ENCODE data around the gene TMC7. TPM values are rescaled to one million over a fixed set of nuclear protein-coding genes. Genes with fewer than 3 reads are reported as not detected.

Gene TMC7
- total RNA-seq, 1 experiment from 2014 or later, result not detected

GRCh38 chr16:19077879-19078278 lies 94.1 kb downstream of the TMC7 start:
- H3K9me3 ChIP-seq (ENCODE audit: low read length), result no peaks in the 10 kb centered on the region
- H3K9me2 ChIP-seq (replicated peaks; ENCODE audit: insufficient read depth, low read length), result no peaks in the 10 kb centered on the region

GRCh38 chr16:19083670-19084069 lies 99.9 kb downstream of the TMC7 start:
- Histone ChIP-seq H3K4me2 (ENCODE audit: low read depth, low read length, poor library complexity, severe bottlenecking) (no peak overlapping the region), H3K4me3 (ENCODE audit: low read length) (no peak overlapping the region), H3K9me2 (replicated peaks; ENCODE audit: insufficient read depth, low read length) (no peaks in the 10 kb centered on the region), H3K9ac (ENCODE audit: low read length) (no peak overlapping the region), H2AFZ (ENCODE audit: low read length) (no peak overlapping the region), H4K20me1 (ENCODE audit: insufficient read depth, low read depth, low read length) (no peaks in the 10 kb centered on the region), H3K36me3 (ENCODE audit: insufficient read depth, low read length) (no peaks in the 10 kb centered on the region), H3K27ac (ENCODE audit: low read length) (no peak overlapping the region), H3K79me2 (ENCODE audit: low read length) (no peaks in the 10 kb centered on the region), H3K9me3 (ENCODE audit: low read length) (no peaks in the 10 kb centered on the region), H3K27me3 (ENCODE audit: low read length) (no peaks in the 10 kb centered on the region), H3K4me1 (ENCODE audit: low read length) (peaks cover 3% of the 10 kb centered on the region; the same call in 1 of the 2 replicates)
- peak; percentile 14 for DNase-seq

More at GRCh38 chr16:19077879-19078278, 94.1 kb downstream of the TMC7 start:
- Histone ChIP-seq H3K27ac (ENCODE audit: low read length) (no peak overlapping the region), H3K4me3 (ENCODE audit: low read length) (no peak overlapping the region), H3K4me2 (ENCODE audit: low read depth, low read length, poor library complexity, severe bottlenecking) (no peak overlapping the region), H3K27me3 (ENCODE audit: low read length) (no peaks in the 10 kb centered on the region), H3K36me3 (ENCODE audit: insufficient read depth, low read length) (no peaks in the 10 kb centered on the region), H3K79me2 (ENCODE audit: low read length) (no peaks in the 10 kb centered on the region), H2AFZ (ENCODE audit: low read length) (no peak overlapping the region), H3K4me1 (ENCODE audit: low read length) (no peaks in the 10 kb centered on the region), H4K20me1 (ENCODE audit: insufficient read depth, low read depth, low read length) (no peaks in the 10 kb centered on the region), H3K9ac (ENCODE audit: low read length) (no peak overlapping the region)
- no peak for DNase-seq

DNA sequence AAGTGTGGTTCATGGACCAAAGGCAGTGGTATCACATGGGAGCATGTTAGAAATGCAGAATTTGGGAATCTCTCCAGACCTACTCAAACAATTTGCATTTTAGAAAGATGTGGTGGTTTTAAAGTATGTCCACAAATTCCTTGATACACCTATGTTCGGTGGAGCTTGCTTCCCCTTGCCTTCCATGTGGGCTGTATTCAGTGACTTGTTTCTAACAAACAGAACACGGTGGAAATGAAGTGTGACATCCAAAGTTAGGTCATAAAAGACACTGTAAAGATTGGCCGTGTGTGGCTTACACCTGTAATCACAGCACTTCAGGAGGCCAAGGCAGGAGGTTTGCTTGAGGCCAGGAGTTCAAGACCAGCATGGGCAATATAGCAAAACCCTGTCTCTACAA lies 100.4 kb downstream of the TMC7 start:
- H3K79me2 ChIP-seq (ENCODE audit: low read length), result no peaks in the 10 kb centered on the region
- H3K27me3 ChIP-seq (ENCODE audit: low read length), result no peaks in the 10 kb centered on the region
- no peaks in the 10 kb centered on the region for H3K9me2 ChIP-seq (replicated peaks; ENCODE audit: insufficient read depth, low read length)
- H3K36me3 ChIP-seq (ENCODE audit: insufficient read depth, low read length), result no peaks in the 10 kb centered on the region
- no peak overlapping the region for H2AFZ ChIP-seq (ENCODE audit: low read length)
- peak; percentile 31 for DNase-seq
- H3K9me3 ChIP-seq (ENCODE audit: low read length), result no peaks in the 10 kb centered on the region
- no peak overlapping the region for H3K27ac ChIP-seq (ENCODE audit: low read length)
- H3K4me2 ChIP-seq (ENCODE audit: low read depth, low read length, poor library complexity, severe bottlenecking), result no peak overlapping the region
- no peaks in the 10 kb centered on the region for H4K20me1 ChIP-seq (ENCODE audit: insufficient read depth, low read depth, low read length)
- H3K4me3 ChIP-seq (ENCODE audit: low read length), result no peak overlapping the region
- peaks cover 3% of the 10 kb centered on the region; the same call in 1 of the 2 replicates for H3K4me1 ChIP-seq (ENCODE audit: low read length)
- no peak overlapping the region for H3K9ac ChIP-seq (ENCODE audit: low read length)

GRCh38 chr16:19084879-19085278 lies 101.1 kb downstream of the TMC7 start:
- Histone ChIP-seq H3K27me3 (ENCODE audit: low read length) (no peaks in the 10 kb centered on the region), H3K36me3 (ENCODE audit: insufficient read depth, low read length) (no peaks in the 10 kb centered on the region), H3K4me3 (ENCODE audit: low read length) (no peak overlapping the region), H3K27ac (ENCODE audit: low read length) (no peak overlapping the region), H2AFZ (ENCODE audit: low read length) (no peak overlapping the region), H3K9ac (ENCODE audit: low read length) (no peak overlapping the region), H3K4me1 (ENCODE audit: low read length) (peaks cover 3% of the 10 kb centered on the region; the same call in 1 of the 2 replicates), H4K20me1 (ENCODE audit: insufficient read depth, low read depth, low read length) (no peaks in the 10 kb centered on the region), H3K4me2 (ENCODE audit: low read depth, low read length, poor library complexity, severe bottlenecking) (no peak overlapping the region), H3K79me2 (ENCODE audit: low read length) (no peaks in the 10 kb centered on the region), H3K9me3 (ENCODE audit: low read length) (no peaks in the 10 kb centered on the region), H3K9me2 (replicated peaks; ENCODE audit: insufficient read depth, low read length) (no peaks in the 10 kb centered on the region)
- peak; percentile 4 for DNase-seq

- peaks cover 3% of the 10 kb centered on the region; the same call in 1 of the 2 replicates for H3K4me1 ChIP-seq (ENCODE audit: low read length)
- peak; percentile 39 for DNase-seq
- H3K9me3 ChIP-seq (ENCODE audit: low read length), result no peaks in the 10 kb centered on the region
- no peak overlapping the region for H3K27ac ChIP-seq (ENCODE audit: low read length)
- no peak overlapping the region for H2AFZ ChIP-seq (ENCODE audit: low read length)
- no peaks in the 10 kb centered on the region for H3K9me2 ChIP-seq (replicated peaks; ENCODE audit: insufficient read depth, low read length)
- H3K27me3 ChIP-seq (ENCODE audit: low read length), result no peaks in the 10 kb centered on the region
- no peak overlapping the region for H3K4me3 ChIP-seq (ENCODE audit: low read length)
- no peaks in the 10 kb centered on the region for H3K79me2 ChIP-seq (ENCODE audit: low read length)
- H3K36me3 ChIP-seq (ENCODE audit: insufficient read depth, low read length), result no peaks in the 10 kb centered on the region
- no peak overlapping the region for H3K9ac ChIP-seq (ENCODE audit: low read length)
- H4K20me1 ChIP-seq (ENCODE audit: insufficient read depth, low read depth, low read length), result no peaks in the 10 kb centered on the region
- H3K4me2 ChIP-seq (ENCODE audit: low read depth, low read length, poor library complexity, severe bottlenecking), result no peak overlapping the region
These were observed 102.0 kb downstream of the TMC7 start for GRCh38 chr16:19085679-19086200.

DNA sequence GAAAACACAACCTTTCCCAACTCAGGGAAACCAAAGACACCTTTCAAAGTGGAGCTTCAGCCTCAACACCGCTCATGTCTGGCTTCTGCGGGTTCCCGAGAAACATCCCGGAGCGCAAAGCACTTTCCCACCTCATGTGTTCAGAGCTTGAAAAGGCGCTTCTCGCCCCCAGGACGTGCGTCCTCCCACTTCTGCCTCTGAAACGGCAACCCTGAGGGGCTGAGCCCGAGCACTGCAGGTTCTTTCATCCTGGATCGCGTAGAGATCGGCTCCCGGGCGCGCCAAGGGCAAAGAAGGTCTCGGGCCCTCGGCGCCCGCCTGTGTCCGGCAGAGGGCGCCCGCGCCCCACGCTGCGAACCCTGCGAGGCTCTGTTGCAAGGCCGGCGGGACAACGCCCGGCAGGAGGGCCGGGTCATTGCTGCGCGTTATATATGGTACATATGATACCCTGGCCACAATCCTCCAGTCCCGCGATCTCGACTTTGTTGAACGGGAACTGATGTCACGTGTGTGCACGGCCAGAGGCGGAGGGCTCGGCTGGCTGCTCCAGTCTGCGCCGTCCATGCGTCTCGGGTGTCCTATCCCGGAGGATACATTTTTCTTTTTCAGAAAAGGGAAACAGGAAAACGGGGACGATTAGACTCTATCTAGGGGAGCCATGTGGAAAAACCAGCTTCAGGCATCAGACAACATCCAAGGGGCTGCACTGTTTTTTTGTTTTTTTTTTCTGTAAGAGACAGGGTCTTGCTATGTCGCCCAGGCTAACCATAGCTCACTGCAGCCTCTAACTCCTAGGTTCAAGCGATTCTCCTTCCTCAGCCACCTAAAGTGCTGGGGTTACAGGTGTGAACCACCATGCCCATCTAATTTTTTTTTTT lies 102.8 kb downstream of the TMC7 start:
- peak overlapping the region; percentile 71; the same call in 1 of the 2 replicates for H2AFZ ChIP-seq (ENCODE audit: low read length)
- H3K4me1 ChIP-seq (ENCODE audit: low read length), result peaks cover 3% of the 10 kb centered on the region; the same call in 1 of the 2 replicates
- H3K9me2 ChIP-seq (replicated peaks; ENCODE audit: insufficient read depth, low read length), result no peaks in the 10 kb centered on the region
- no peaks in the 10 kb centered on the region for H3K9me3 ChIP-seq (ENCODE audit: low read length)
- H3K4me3 ChIP-seq (ENCODE audit: low read length), result no peak overlapping the region
- H3K36me3 ChIP-seq (ENCODE audit: insufficient read depth, low read length), result no peaks in the 10 kb centered on the region
- H3K27me3 ChIP-seq (ENCODE audit: low read length), result no peaks in the 10 kb centered on the region
- H3K79me2 ChIP-seq (ENCODE audit: low read length), result no peaks in the 10 kb centered on the region
- peak; percentile 89 for DNase-seq
- H3K4me2 ChIP-seq (ENCODE audit: low read depth, low read length, poor library complexity, severe bottlenecking), result peak overlapping the region; percentile 47
- H3K27ac ChIP-seq (ENCODE audit: low read length), result no peak overlapping the region
- H4K20me1 ChIP-seq (ENCODE audit: insufficient read depth, low read depth, low read length), result no peaks in the 10 kb centered on the region
- H3K9ac ChIP-seq (ENCODE audit: low read length), result 0 out of 2 replicates have a peak overlapping the region, but pooled peaks have one; percentile 20

- Histone ChIP-seq H2AFZ (ENCODE audit: low read length) (no peak overlapping the region), H3K9ac (ENCODE audit: low read length) (no peak overlapping the region)
These were observed 104.7 kb downstream of the TMC7 start for GRCh38 chr16:19088341-19088916.

GRCh38 chr16:19089410-19089955 lies 105.7 kb downstream of the TMC7 start:
- Histone ChIP-seq H3K9ac (ENCODE audit: low read length) (no peak overlapping the region), H2AFZ (ENCODE audit: low read length) (no peak overlapping the region), H3K36me3 (ENCODE audit: insufficient read depth, low read length) (no peaks in the 10 kb centered on the region), H3K9me2 (replicated peaks; ENCODE audit: insufficient read depth, low read length) (no peaks in the 10 kb centered on the region), H3K4me1 (ENCODE audit: low read length) (peaks cover 3% of the 10 kb centered on the region; the same call in 1 of the 2 replicates), H3K4me3 (ENCODE audit: low read length) (no peak overlapping the region), H3K4me2 (ENCODE audit: low read depth, low read length, poor library complexity, severe bottlenecking) (no peak overlapping the region), H3K9me3 (ENCODE audit: low read length) (no peaks in the 10 kb centered on the region), H4K20me1 (ENCODE audit: insufficient read depth, low read depth, low read length) (no peaks in the 10 kb centered on the region), H3K27me3 (ENCODE audit: low read length) (no peaks in the 10 kb centered on the region), H3K27ac (ENCODE audit: low read length) (no peak overlapping the region), H3K79me2 (ENCODE audit: low read length) (no peaks in the 10 kb centered on the region)
- peak; percentile 6 for DNase-seq

More at GRCh38 chr16:19088341-19088916, 104.7 kb downstream of the TMC7 start:
- Histone ChIP-seq H3K27me3 (ENCODE audit: low read length) (no peaks in the 10 kb centered on the region), H3K79me2 (ENCODE audit: low read length) (no peaks in the 10 kb centered on the region), H3K9me2 (replicated peaks; ENCODE audit: insufficient read depth, low read length) (no peaks in the 10 kb centered on the region), H3K9me3 (ENCODE audit: low read length) (no peaks in the 10 kb centered on the region), H4K20me1 (ENCODE audit: insufficient read depth, low read depth, low read length) (no peaks in the 10 kb centered on the region), H3K27ac (ENCODE audit: low read length) (no peak overlapping the region), H3K4me1 (ENCODE audit: low read length) (peaks cover 3% of the 10 kb centered on the region; the same call in 1 of the 2 replicates), H3K4me2 (ENCODE audit: low read depth, low read length, poor library complexity, severe bottlenecking) (no peak overlapping the region), H3K4me3 (ENCODE audit: low read length) (no peak overlapping the region), H3K36me3 (ENCODE audit: insufficient read depth, low read length) (no peaks in the 10 kb centered on the region)
- peak; percentile 24 for DNase-seq
